Measurements from ENCODE around the gene SLC66A2. TPM values are rescaled to one million over a fixed set of nuclear protein-coding genes. Genes with fewer than 3 reads are reported as not detected.
A peak's percentile ranks its signal among the peaks of the same experiment; 100 is the strongest.

Gene SLC66A2
- total RNA-seq, 1 experiment from 2014 or later = 13.0 TPM

- H2BK15ac ChIP-seq (ENCODE audit: low read depth, low read length) = no peak overlapping the region
- no peak overlapping the region for H2AK5ac ChIP-seq (ENCODE audit: insufficient read length, low read length)
- no peak overlapping the region for H3K27ac Mint-ChIP-seq
- H2BK5ac ChIP-seq (ENCODE audit: insufficient read length, low read length) = no peak overlapping the region
- H3K4me1 Mint-ChIP-seq = peaks cover 2 to 8% of the 10 kb centered on the region in 2 experiments; a peak in 3 of 4 replicates
- TF ChIP-seq CTCF (conservative IDR thresholded peaks at IDR 0.05) = no peak
- H3K27me3 ChIP-seq (ENCODE audit: insufficient read depth, low read length) = no peaks in the 10 kb centered on the region
- H3K4ac ChIP-seq (ENCODE audit: low read depth, low read length) = no peak overlapping the region
- H4K91ac ChIP-seq (ENCODE audit: insufficient read length, low read depth, low read length) = no peak overlapping the region
- H3K27ac ChIP-seq (ENCODE audit: insufficient read length, low read depth, low read length) = no peak overlapping the region
- H2AFZ ChIP-seq (ENCODE audit: low read length) = no peak overlapping the region
- no peak overlapping the region for H3K4me2 ChIP-seq (ENCODE audit: insufficient read depth, insufficient read length, low read length)
- no peak overlapping the region for H3K23ac ChIP-seq (ENCODE audit: insufficient read length, low read depth, low read length)
- H3K4me1 ChIP-seq (ENCODE audit: insufficient read depth, low read length) = no peaks in the 10 kb centered on the region
- peaks cover 17 to 20% of the 10 kb centered on the region in 2 experiments for H3K9me3 Mint-ChIP-seq
- no peak overlapping the region for H3T11ph ChIP-seq (ENCODE audit: low read length)
- H3K9me3 ChIP-seq (ENCODE audit: control insufficient read depth, low read depth, low read length) = peaks cover 5% of the 10 kb centered on the region
- H3K36me3 Mint-ChIP-seq (ENCODE audit: insufficient read depth in 1 of 3, low read depth in 3 of 3) = peaks cover 0 to 42% (median 24%) of the 10 kb centered on the region in 3 experiments; a peak in 5 of 7 replicates
- H3K23me2 ChIP-seq (ENCODE audit: insufficient read length, low read depth, low read length, poor library complexity, severe bottlenecking) = no peaks in the 10 kb centered on the region
- no peaks in the 10 kb centered on the region for H3K79me2 ChIP-seq (ENCODE audit: insufficient read depth, low read length)
- WGBS (ENCODE audit: extremely low coverage, insufficient read length, low lambda C conversion rate) = no CpG with 5 or more reads among the region's 6 CpGs
- no peak overlapping the region for H2BK120ac ChIP-seq (ENCODE audit: low read depth, low read length, poor library complexity, severe bottlenecking)
- H4K5ac ChIP-seq (ENCODE audit: insufficient read length, low read depth, low read length) = no peak overlapping the region
- H3K9ac ChIP-seq (ENCODE audit: extremely low read depth, insufficient read length, low read length) = no peak overlapping the region
- H3K79me1 ChIP-seq (ENCODE audit: insufficient read depth, low read depth, low read length, poor library complexity, severe bottlenecking) = no peaks in the 10 kb centered on the region
- H4K8ac ChIP-seq (replicated peaks; ENCODE audit: insufficient read length, low read depth, low read length) = no peak overlapping the region
- no peak overlapping the region for H3K14ac ChIP-seq (ENCODE audit: insufficient read depth, low read length)
- H3K4me3 Mint-ChIP-seq = no peak overlapping the region
- H4K20me1 ChIP-seq (ENCODE audit: control insufficient read depth, insufficient read depth, insufficient read length) = peaks cover 3% of the 10 kb centered on the region
- peak; percentile 9 for DNase-seq
- H3K27me3 Mint-ChIP-seq (ENCODE audit: low read depth) = peaks cover 5% of the 10 kb centered on the region; the same call in 1 of the 2 replicates
- H3K18ac ChIP-seq (ENCODE audit: insufficient read length, low read depth, low read length) = no peak overlapping the region
- no peak overlapping the region for H3K56ac ChIP-seq (ENCODE audit: insufficient read length, low read depth, low read length)
- no peak overlapping the region for H2BK20ac ChIP-seq (ENCODE audit: low read depth, low read length, poor library complexity, severe bottlenecking)
- no peak overlapping the region for H2BK12ac ChIP-seq (ENCODE audit: insufficient read length, low read depth, low read length)
These were observed 15.5 kb downstream of the SLC66A2 start for GRCh38 chr18:79935925-79936324.
